GM13976 (cell line): ENCODE results near the gene HSBP1L1.
"Not testable (repeated sequence)": the region's sequence is repeated elsewhere in the genome, so short reads cannot be mapped to it uniquely, and the experiment has no call there.

Experiments
- DNase-seq: peaks from one replicate; pipeline ENCODE4 v3.0.0; 2012; ENCODE audit warnings: low spot score
- CTCF ChIP-seq: IDR thresholded peaks from 2 replicates; pipeline ENCODE4 v1.5.1; 2012; ENCODE audit warnings: borderline replicate concordance, mild to moderate bottlenecking; ENCODE audit not compliant: insufficient read depth; ENCODE audit errors: extremely low read depth, missing control alignments, control extremely low read depth
- in situ Hi-C: fragments of 300-500 bp; cut with MboI; formaldehyde crosslinking; loops from one replicate; pipeline ENCODE4 v1.12.0; 2022; ENCODE audit warnings: low sequenced_read_pairs, mixed read lengths, inconsistent platforms; ENCODE audit not compliant: unreplicated experiment

HSBP1L1 gene

DNA sequence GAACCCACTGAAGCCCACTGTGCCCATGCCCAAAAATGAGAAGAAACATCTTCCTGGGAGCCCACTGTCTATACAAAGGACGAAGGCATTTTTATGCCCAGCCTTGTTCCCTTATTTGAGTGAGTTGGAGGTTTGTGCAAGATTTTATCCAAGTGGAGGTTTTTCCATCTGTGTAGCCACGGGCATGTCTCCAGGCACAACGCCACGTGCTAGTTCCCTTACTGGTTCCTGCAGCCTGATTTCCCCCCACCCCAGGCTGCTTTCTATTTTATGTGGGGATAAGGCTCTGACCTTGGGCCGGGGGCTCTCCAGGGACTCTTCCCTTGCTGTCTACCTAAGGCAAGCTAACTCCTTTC lies 46.1 kb downstream of the HSBP1L1 start:
- no peak for DNase-seq
- no peak for TF ChIP-seq CTCF
- in situ Hi-C loops: no loop called here

- DNase-seq, in situ Hi-C loops: not testable (repeated sequence)
Observed at GRCh38 chr18:80011496-80012137, 47.2 kb downstream of the HSBP1L1 start.

- in situ Hi-C loops: no loop called here
- DNase-seq: no peak
- no peak for TF ChIP-seq CTCF
Observed at GRCh38 chr18:80012714-80013113, 48.3 kb downstream of the HSBP1L1 start.
